Left ventricle myocardium inferior (tissue), 1 donor: ENCODE data around the gene TICRR. TPM values are rescaled to one million over a fixed set of nuclear protein-coding genes. Genes with fewer than 3 reads are reported as not detected.
"Not testable (repeated sequence)": the region's sequence is repeated elsewhere in the genome, so short reads cannot be mapped to it uniquely, and the experiment has no call there.

Experiments
- DNase-seq: peaks from one replicate; pipeline ENCODE4 v3.0.0-alpha.2; 2020
- H3K27ac ChIP-seq: fragments of 200-600 bp; replicated peaks from 2 replicates; pipeline ENCODE4 v1.8.0; 2021
- H3K27me3 ChIP-seq: fragments of 200-600 bp; 2 replicates; pipeline ENCODE4 v1.8.0; 2021; ENCODE audit warnings: low read depth
- H3K36me3 ChIP-seq: fragments of 200-600 bp; 2 replicates; pipeline ENCODE4 v1.8.0; 2021
- H3K4me1 ChIP-seq: fragments of 200-600 bp; 2 replicates; pipeline ENCODE4 v1.8.0; 2021
- H3K4me3 ChIP-seq: fragments of 200-600 bp; 2 replicates; pipeline ENCODE4 v1.8.0; 2021; ENCODE audit warnings: mild to moderate bottlenecking, moderate library complexity
- H3K9me3 ChIP-seq: fragments of 200-600 bp; replicated peaks from 2 replicates; pipeline ENCODE4 v1.8.0; 2021
- intact Hi-C: fragments of 100-400 bp; cut with micrococcal nuclease; formaldehyde crosslinking; loops from one replicate; pipeline ENCODE4 v1.11.0; 2022
- total RNA-seq: library from RNA; stranded (reverse); fragmentation: NEBNext Ultra II Directional; extraction: Animal tissue kit (Norgen Biotek cat#: 25700); gene quantifications from one replicate; pipeline ENCODE4 v1.2.1, GENCODE V29; 2021
- TF ChIP-seq, protein P1 (sequence below): fragments of 200-600 bp; IDR thresholded peaks from 2 replicates; pipeline ENCODE4 v1.8.0; 2021; ENCODE audit warnings: antibody characterized with exemption, mild to moderate bottlenecking, borderline replicate concordance
- donor health status: DM: no; HTN: yes; CAD: no; lungs with severe emphysema.

TICRR gene
- total RNA-seq, 1 donor from 2014 or later = 0.08 TPM

DNA sequence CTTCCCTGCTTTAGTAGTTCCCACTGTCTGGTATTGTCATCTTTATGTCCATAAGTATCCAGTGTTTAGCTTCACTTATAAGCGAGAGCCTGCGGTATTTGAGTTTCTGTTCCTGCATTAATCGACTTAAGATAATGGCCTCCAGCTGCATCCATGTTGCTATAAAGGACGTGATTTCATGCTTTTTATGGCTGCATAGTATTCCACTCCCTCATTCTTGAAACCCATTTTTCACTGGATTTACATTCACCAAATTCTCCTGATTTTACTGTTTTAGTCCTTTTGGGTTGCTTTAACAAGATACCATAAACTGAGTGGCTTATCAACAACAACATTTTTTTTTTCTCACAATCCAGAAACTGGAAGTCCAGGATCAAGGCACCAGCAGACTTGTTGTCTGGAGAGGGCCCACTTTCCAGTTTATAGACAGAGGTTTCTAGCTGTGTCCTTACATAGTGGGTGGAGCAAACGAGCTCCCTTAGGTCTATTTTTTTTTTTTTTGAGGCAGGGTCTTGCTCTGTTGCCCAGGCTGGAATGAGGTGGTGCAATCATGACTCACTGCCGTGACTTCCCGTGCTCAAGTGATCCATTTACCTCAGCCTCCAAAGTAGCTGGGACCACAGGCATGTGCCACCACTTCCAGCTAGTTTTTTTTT is 6.1 kb upstream of the TICRR start:
- Histone ChIP-seq H3K27me3 (no peaks in the 10 kb centered on the region), H3K4me3 (no peak overlapping the region), H3K36me3 (no peaks in the 10 kb centered on the region), H3K9me3 (no peaks in the 10 kb centered on the region), H3K27ac (no peak overlapping the region), H3K4me1 (no peaks in the 10 kb centered on the region)
- intact Hi-C loops = no loop called here
- TF ChIP-seq, protein P1, sequence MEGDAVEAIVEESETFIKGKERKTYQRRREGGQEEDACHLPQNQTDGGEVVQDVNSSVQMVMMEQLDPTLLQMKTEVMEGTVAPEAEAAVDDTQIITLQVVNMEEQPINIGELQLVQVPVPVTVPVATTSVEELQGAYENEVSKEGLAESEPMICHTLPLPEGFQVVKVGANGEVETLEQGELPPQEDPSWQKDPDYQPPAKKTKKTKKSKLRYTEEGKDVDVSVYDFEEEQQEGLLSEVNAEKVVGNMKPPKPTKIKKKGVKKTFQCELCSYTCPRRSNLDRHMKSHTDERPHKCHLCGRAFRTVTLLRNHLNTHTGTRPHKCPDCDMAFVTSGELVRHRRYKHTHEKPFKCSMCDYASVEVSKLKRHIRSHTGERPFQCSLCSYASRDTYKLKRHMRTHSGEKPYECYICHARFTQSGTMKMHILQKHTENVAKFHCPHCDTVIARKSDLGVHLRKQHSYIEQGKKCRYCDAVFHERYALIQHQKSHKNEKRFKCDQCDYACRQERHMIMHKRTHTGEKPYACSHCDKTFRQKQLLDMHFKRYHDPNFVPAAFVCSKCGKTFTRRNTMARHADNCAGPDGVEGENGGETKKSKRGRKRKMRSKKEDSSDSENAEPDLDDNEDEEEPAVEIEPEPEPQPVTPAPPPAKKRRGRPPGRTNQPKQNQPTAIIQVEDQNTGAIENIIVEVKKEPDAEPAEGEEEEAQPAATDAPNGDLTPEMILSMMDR = no peak
- no peak for DNase-seq

DNA sequence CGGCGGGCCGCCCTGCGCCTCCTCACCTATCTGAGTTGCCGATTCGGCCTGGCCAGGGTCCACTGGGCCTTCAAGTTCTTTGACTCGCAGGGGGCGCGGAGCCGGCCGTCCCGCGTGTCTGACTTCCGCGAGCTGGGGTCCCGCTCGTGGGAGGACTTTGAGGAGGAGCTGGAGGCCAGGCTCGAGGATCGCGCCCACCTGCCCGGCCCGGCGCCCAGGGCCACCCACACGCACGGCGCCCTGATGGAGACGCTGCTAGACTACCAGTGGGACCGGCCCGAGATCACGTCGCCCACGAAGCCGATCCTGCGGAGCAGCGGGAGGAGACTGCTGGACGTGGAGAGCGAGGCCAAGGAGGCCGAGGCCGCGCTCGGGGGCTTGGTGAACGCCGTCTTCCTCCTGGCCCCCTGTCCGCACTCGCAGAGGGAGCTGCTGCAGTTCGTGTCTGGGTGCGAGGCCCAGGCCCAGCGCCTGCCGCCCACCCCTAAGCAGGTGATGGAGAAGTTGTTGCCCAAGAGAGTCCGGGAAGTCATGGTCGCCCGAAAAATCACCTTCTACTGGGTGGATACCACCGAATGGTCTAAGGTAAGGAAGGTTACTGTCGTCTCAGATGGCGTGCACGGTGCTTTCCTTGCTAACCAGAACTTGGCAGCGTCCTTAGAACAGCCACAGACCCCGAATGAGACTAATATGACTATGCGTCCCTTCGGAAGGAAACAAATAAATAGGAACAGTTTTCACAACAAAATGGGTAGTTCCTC is 567 bp downstream of the TICRR start:
- Histone ChIP-seq H3K36me3 (no peaks in the 10 kb centered on the region), H3K4me3 (peak overlapping the region; percentile 90), H3K4me1 (peaks cover 11% of the 10 kb centered on the region), H3K27ac (no peak overlapping the region), H3K9me3 (no peaks in the 10 kb centered on the region), H3K27me3 (peaks cover 17% of the 10 kb centered on the region)
- DNase-seq = peak; percentile 22
- TF ChIP-seq, protein P1 = no peak
- intact Hi-C loops = no loop called here

DNA sequence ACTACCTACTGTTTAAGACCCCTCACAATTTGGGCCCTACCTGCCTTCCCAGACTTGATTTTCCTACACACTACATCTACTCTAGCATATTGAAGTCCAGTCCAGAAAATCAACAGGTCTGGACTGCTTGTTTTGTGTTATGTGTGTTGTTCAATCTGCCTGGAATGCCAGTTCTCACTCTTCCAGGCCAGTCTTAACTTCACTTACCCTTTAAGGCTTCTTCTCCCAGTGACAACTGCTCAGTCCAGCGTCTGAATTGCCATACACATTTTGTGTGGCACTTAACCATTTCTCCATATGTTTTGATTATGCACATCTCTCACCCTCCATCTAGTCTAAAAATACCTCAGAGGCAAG is 1.1 kb downstream of the TICRR start:
- Histone ChIP-seq H3K36me3 (no peaks in the 10 kb centered on the region), H3K4me3 (peak overlapping the region; percentile 90), H3K9me3 (no peaks in the 10 kb centered on the region), H3K27ac (no peak overlapping the region), H3K4me1 (peaks cover 11% of the 10 kb centered on the region), H3K27me3 (peaks cover 17% of the 10 kb centered on the region)
- intact Hi-C loops = no loop called here
- DNase-seq = no peak
- TF ChIP-seq, protein P1 = no peak

DNA sequence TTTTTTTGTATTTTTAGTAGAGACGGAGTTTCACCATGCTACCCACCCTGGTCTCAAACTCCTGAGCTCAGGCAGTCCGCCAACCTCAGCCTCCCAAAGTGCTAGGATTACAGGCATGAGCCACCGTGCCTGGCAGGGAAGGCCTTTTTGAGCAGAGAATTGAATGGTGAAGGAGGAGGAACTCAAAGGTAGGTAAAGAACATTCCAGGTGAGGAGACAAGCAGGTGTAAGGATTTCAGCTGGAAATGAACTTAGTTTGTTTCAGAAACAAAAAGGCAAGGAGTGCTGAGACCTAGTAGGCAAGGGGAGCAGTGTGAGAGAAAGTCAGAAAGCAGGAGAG is 2.5 kb downstream of the TICRR start:
- Histone ChIP-seq H3K4me1 (peaks cover 11% of the 10 kb centered on the region), H3K9me3 (no peaks in the 10 kb centered on the region), H3K36me3 (no peaks in the 10 kb centered on the region), H3K27me3 (peaks cover 17% of the 10 kb centered on the region), H3K4me3 (no peak overlapping the region), H3K27ac (no peak overlapping the region)
- intact Hi-C loops = no loop called here
- DNase-seq = no peak
- TF ChIP-seq, protein P1 = no peak

DNA sequence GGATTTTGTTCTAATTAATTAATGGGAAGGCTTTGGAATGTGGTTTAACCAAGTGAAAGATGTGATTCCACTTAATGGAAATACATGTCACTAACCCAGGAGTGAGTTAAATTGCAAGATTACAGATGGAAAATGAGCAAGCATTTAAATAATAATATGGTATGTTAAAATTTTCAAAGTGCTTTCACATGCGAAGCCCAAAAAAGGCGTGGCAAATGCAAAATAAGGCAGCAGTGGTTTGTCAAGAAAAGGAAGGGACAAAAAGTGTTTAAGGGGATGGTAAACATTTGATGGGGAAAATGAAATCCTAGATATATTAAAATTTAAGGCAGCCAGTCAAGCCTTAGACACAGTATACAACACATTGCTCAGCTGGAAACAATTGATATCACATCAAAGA is 2.9 kb downstream of the TICRR start:
- Histone ChIP-seq H3K4me3 (no peak overlapping the region), H3K9me3 (no peaks in the 10 kb centered on the region), H3K36me3 (no peaks in the 10 kb centered on the region), H3K4me1 (peaks cover 11% of the 10 kb centered on the region), H3K27ac (no peak overlapping the region), H3K27me3 (peaks cover 17% of the 10 kb centered on the region)
- intact Hi-C loops = no loop called here
- no peak for DNase-seq
- TF ChIP-seq, protein P1 = no peak

DNA sequence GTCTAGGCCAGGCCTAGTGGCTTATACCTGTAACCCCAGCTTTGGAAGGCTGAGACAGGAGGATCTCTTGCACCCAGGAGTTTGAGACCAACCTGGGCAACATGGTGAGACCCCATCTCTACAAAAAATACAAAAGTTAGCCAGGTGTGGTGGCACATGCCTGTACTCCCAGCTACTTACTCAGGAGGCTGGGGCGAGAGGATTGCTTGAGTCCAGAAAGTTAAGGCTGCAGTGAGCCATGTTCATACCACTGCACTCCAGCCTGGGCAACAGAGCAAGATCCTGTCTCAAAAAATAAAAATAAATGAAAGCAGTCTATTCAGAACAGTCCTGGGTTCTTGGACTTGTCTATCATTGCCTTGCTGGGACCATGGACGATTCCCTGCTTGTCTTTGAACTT is 5.5 kb downstream of the TICRR start:
- H3K4me1 ChIP-seq, H3K36me3 ChIP-seq, intact Hi-C loops: not testable (repeated sequence)

More for the DNA sequence above, 5.5 kb downstream of the TICRR start:
- H3K27me3 ChIP-seq = peaks cover 17% of the 10 kb centered on the region
- H3K27ac ChIP-seq, H3K4me3 ChIP-seq, DNase-seq, H3K9me3 ChIP-seq: not testable (repeated sequence)
